IMR-90 (cell line): ENCODE measurements around the gene SLC38A3.

Source experiments
- BHLHE40 ChIP-seq: fragments of 150-350 bp; IDR thresholded peaks from 2 replicates; pipeline ENCODE4 v1.6.1; 2016; ENCODE audit warnings: mild to moderate bottlenecking, low read depth, low read length
- CEBPB ChIP-seq: IDR thresholded peaks from 2 replicates; pipeline ENCODE4 v1.6.1; 2012; ENCODE audit warnings: low read depth, low read length, improper control_type of control experiment
- CHD1 ChIP-seq: IDR thresholded peaks from 2 replicates; pipeline ENCODE4 v1.6.1; 2012; ENCODE audit warnings: low read depth, low read length, improper control_type of control experiment
- CTCF ChIP-seq: conservative IDR thresholded peaks from 2 replicates; pipeline ENCODE4 v1.5.1; 2012; ENCODE audit warnings: mild to moderate bottlenecking, low read depth, low read length, improper control_type of control experiment
- ELK1 ChIP-seq: fragments of 150-350 bp; IDR thresholded peaks from 2 replicates; pipeline ENCODE4 v1.6.1; 2016; ENCODE audit warnings: low read depth, mild to moderate bottlenecking, low read length, moderate library complexity, borderline replicate concordance
- FOS ChIP-seq: fragments of 150-350 bp; IDR thresholded peaks from 2 replicates; pipeline ENCODE4 v1.6.1; 2016; ENCODE audit warnings: low read depth, low read length
- MAFK ChIP-seq: IDR thresholded peaks from 2 replicates; pipeline ENCODE4 v1.6.1; 2012; ENCODE audit warnings: low read depth, low read length, improper control_type of control experiment
- MAZ ChIP-seq: IDR thresholded peaks from 2 replicates; pipeline ENCODE4 v1.6.1; 2012; ENCODE audit warnings: low read depth, mild to moderate bottlenecking, low read length, improper control_type of control experiment, moderate library complexity, borderline replicate concordance
- NFE2L2 ChIP-seq: fragments of 150-350 bp; IDR thresholded peaks from 2 replicates; pipeline ENCODE4 v1.6.1; 2016; ENCODE audit warnings: low read depth, mild to moderate bottlenecking, low read length
- POLR2A ChIP-seq: IDR thresholded peaks from 2 replicates; pipeline ENCODE4 v1.6.1; 2012; ENCODE audit warnings: mild to moderate bottlenecking, low read depth, low read length
- RAD21 ChIP-seq: IDR thresholded peaks from 2 replicates; pipeline ENCODE4 v1.6.1; 2012; ENCODE audit warnings: low read length, improper control_type of control experiment
- RCOR1 ChIP-seq: IDR thresholded peaks from 2 replicates; pipeline ENCODE4 v1.6.1; 2012; ENCODE audit warnings: mild to moderate bottlenecking, low read length, improper control_type of control experiment; ENCODE audit not compliant: insufficient replicate concordance
- RFX5 ChIP-seq: IDR thresholded peaks from 2 replicates; pipeline ENCODE4 v1.8.0; 2012; ENCODE audit warnings: low read depth, mild to moderate bottlenecking, low read length, moderate library complexity
- SMC3 ChIP-seq: fragments of 150-350 bp; IDR thresholded peaks from 2 replicates; pipeline ENCODE4 v1.6.1; 2016; ENCODE audit warnings: low read depth, mild to moderate bottlenecking, antibody characterized with exemption, low read length, moderate library complexity

- no peak for TF ChIP-seq CTCF
- no peak for TF ChIP-seq SMC3
- TF ChIP-seq FOS: no peak
- no peak for TF ChIP-seq POLR2A
- TF ChIP-seq NFE2L2: no peak
- TF ChIP-seq RCOR1: no peak
- no peak for TF ChIP-seq MAFK
- TF ChIP-seq MAZ: no peak
- no peak for TF ChIP-seq CEBPB
- TF ChIP-seq CHD1: no peak
- no peak for TF ChIP-seq ELK1
- no peak for TF ChIP-seq BHLHE40
- no peak for TF ChIP-seq RAD21
- no peak for TF ChIP-seq RFX5
Observed at GRCh38 chr3:50232303-50232702, 27.2 kb downstream of the SLC38A3 start.
